GM10847 (cell line): ENCODE results near the gene USP21.

Experiments used
- POLR2A ChIP-seq: IDR thresholded peaks from 2 replicates; pipeline ENCODE4 v1.6.1; 2011; ENCODE audit not compliant: insufficient read length; ENCODE audit errors: extremely low read depth

USP21 gene

GRCh38 chr1:161161652-161162051 is 2.4 kb downstream of the USP21 start:
- TF ChIP-seq POLR2A = no peak

GRCh38 chr1:161162052-161162451 is 2.8 kb downstream of the USP21 start:
- TF ChIP-seq POLR2A = no peak

GRCh38 chr1:161162806-161163205 is 3.5 kb downstream of the USP21 start:
- no peak for TF ChIP-seq POLR2A

GRCh38 chr1:161163793-161164192 is 4.5 kb downstream of the USP21 start:
- TF ChIP-seq POLR2A = no peak

GRCh38 chr1:161164901-161165610 is 5.8 kb downstream of the USP21 start:
- no peak for TF ChIP-seq POLR2A

- TF ChIP-seq POLR2A = peak; percentile 85
These were observed 6.7 kb downstream of the USP21 start, which contains the start of gene PPOX for GRCh38 chr1:161165742-161166668. Gene PPOX (plus strand): TSS chr1:161166426. CDS start chr1:161166848, 422 bp downstream.

GRCh38 chr1:161166669-161167548 is 7.6 kb downstream of the USP21 start:
- TF ChIP-seq POLR2A = no peak

GRCh38 chr1:161168906-161169305 is 9.6 kb downstream of the USP21 start:
- TF ChIP-seq POLR2A = no peak

- no peak for TF ChIP-seq POLR2A
These were observed 11.9 kb downstream of the USP21 start for GRCh38 chr1:161171191-161171590.

GRCh38 chr1:161171696-161172095 is 12.4 kb downstream of the USP21 start:
- no peak for TF ChIP-seq POLR2A

- TF ChIP-seq POLR2A = no peak
These were observed 13.0 kb downstream of the USP21 start for GRCh38 chr1:161172349-161172748.

GRCh38 chr1:161172776-161173376 is 13.6 kb downstream of the USP21 start:
- no peak for TF ChIP-seq POLR2A

GRCh38 chr1:161173711-161174110 is 14.4 kb downstream of the USP21 start:
- TF ChIP-seq POLR2A = no peak

GRCh38 chr1:161174911-161175310 is 15.6 kb downstream of the USP21 start:
- TF ChIP-seq POLR2A = no peak

GRCh38 chr1:161175771-161176453 is 16.6 kb downstream of the USP21 start:
- no peak for TF ChIP-seq POLR2A
